Measurements from ENCODE around the gene SLC7A6.
A peak's percentile ranks its signal among the peaks of the same experiment; 100 is the strongest.

Gene SLC7A6

DNA sequence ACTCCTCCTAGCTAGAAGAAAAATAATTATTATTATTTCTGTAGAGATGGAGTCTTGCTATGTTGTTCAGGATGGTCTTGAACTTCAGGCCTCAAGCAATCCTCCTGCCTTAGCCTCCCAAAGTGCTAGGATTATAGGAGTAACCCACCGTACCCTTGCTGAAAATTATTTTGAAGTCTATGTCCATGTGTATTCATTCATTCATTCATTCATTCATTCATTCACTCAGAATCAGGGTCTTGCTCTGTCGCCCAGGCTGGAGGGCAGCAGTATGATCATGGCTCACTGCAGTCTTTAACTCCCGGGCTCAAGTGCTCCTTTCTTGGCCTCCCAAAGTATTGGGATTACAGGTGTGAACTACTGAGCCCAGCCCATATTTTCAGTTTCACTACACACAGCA lies 42.3 kb downstream of the SLC7A6 start:
- no peak for DNase-seq (ENCODE audit: low read depth)

DNA sequence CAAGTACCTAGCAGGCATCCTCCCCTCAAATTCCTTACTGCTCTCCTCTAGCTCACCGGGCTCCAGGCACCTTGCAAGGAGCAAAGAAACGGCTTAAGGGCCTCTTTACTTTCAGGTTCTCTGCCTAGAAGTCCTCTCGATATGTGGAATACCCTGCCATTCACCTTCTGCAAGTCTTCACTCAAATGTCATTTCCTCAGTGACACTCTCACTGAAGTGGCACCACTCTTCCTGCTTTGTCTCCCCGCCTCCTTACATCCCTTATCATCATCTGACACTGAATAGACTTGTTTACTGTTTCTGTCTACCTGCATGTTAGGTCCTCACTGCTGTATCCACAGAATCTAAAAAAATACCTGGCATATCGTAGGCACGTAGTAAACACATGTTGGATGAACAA lies 45.5 kb downstream of the SLC7A6 start:
- DNase-seq (ENCODE audit: low read depth) = no peak

DNA sequence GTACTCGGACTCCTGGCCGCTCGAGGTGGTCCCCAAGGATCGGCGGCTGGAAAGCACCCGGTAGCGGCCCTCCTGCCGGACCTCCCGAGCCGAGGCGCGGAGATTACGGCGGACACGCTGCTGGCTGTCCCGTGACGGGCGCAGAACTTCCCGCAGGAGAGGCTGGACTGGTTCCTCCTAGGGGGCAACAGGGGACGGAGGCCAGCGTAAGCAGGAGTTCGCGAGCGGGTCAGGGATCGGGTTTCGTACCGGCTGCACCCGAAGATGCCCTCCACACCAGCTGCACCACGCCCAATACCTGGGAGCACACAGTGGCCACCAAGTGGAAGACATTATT lies 46.1 kb downstream of the SLC7A6 start:
- no peak for DNase-seq (ENCODE audit: low read depth)

DNA sequence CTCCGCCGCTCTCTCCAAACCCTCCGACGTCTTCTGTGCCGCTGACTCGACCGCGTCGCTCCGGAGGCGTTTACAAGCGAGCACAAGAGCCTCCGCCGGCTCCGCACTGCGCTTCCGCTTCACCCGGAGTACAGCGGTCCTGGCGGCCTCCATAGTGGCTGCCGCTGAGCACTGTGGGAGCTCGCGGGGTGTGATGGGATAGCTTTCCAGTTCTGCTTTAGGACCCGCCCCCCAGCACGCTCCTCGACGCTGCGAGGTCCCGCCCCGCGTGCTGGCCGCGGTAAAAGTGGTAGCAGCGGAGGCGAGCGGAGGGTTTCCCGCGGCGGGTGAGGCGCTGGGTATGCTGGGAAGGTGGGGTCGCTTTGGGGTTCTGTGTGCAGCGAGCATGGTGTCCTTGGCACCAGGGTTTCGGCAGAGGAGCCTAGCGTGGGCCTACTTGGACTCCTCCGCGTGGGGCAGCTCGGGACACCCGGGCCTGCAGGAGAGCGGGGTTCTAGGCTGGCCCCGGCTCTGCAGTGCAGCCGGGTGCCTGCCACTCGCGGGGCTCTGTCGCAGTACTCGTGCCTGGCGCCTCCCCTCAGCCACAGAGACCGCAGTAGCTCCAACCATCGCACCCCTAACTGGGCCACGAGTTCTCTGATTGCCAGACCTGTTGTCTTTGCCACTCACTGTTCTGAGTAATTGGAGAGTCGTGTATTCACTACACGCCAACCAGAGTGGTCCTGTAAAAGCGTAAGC lies 46.6 kb downstream of the SLC7A6 start, which contains the start of the genes PRMT7 and SLC7A6OS:
TSS of gene PRMT7 (plus strand) at position 246 of the 738 bp plus-strand sequence. CDS start 4,961 bp downstream, outside the sequence.
TSS of gene SLC7A6OS (minus strand) at position 173 of the 738 bp plus-strand sequence. CDS start at position 153, 20 bp downstream.
- peak; percentile 82 for DNase-seq (ENCODE audit: low read depth)

DNA sequence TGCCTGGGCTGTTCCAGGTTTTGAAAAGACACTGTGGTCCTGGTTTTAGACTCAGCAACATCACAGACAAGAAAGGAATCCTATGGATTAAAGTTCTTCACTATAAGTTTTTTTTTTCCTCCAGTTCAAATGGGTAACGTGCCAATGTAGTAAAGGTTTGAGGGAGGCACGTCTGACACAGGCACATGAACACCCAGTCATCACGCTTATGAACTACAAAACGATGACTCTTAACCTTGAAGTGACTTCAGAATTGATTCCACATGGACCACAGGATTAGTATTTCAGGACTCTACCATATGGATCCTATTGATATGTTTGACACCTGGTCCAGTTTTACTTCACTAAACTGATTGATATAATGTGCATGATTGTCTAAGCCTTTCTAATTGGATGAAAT lies 48.8 kb downstream of the SLC7A6 start:
- no peak for DNase-seq (ENCODE audit: low read depth)

DNA sequence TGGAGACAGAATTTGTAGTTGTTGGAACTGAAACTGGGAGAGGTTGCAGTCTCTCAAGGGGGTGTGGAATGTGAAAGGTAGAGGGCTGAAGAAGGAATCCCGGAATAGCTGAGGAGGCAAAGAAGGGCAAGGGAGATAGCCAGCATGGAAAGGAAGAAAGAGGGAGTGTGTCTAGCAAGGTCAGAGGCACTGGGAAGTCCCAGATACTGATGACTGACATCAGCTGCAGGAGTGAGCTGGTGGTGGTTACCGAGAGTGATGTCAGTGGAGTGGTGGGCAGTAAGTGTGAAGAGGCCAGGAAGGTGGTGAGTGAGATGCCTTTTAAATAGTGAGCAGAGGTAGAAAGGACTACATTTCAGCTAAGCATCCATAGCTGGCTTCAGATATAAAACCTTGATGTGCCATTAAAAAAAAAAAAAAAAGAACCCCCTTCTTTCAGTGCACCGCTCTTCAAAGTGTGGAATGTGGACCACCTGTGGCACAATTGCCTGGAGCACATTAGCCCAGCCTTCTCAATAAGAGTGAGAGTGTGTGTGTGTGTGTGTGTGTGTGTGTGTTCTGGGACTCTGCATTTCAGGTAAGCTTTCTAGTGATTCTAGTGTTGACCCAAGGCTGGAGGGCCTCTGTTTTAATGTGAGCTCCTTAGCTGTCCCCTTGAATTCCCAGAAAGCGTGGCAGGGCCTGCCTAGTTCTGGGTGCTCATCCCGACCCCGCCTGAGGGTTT lies 55.0 kb downstream of the SLC7A6 start:
- no peak for DNase-seq (ENCODE audit: low read depth)

DNA sequence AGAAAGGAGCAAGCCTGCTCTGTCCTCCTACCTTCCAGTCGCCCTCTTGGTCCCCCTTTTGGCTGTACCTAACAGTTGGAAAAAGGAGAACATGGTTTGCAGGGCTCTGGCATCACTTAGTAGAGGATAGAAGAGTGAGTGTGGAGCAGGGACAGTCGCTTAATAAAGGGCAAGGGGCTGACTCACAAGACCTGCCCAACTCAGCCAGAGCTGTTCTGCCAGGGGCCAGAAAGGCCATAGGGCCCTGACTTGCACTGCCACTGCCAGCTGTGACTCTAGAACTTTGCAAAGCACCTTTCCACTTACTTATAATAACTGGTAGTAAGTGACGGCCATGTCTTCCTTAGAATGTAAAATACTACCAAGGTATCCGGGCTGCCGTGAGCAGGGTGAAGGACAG lies 60.0 kb downstream of the SLC7A6 start:
- DNase-seq (ENCODE audit: low read depth) = no peak

DNA sequence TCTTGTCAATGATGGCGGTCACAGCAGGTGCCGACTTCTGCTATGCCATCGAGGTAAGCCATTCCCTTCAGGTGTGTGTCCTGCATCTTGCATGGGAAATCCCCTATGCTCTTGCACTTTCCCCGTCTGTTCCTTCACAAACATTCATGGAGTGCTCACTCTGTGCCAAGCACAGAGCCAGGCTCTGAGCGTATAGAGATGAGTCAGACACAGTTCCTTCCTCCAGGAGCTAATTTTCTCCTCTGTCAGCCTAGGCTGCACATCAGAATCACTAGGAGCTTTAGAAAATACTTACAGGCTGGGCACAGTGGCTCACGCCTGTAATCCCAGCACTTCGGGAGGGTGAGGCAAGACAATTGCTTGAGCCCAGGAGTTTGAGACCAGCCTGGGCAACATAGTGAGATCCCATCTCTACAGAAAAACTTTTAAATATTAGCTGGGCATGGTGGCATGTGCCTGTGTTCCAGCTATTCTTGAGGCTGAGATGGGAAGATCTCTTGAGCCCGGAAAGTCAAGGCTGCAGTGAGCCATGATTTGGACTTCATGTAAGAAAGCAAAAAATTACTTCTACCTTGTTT lies 60.5 kb downstream of the SLC7A6 start:
- no peak for DNase-seq (ENCODE audit: low read depth)

DNA sequence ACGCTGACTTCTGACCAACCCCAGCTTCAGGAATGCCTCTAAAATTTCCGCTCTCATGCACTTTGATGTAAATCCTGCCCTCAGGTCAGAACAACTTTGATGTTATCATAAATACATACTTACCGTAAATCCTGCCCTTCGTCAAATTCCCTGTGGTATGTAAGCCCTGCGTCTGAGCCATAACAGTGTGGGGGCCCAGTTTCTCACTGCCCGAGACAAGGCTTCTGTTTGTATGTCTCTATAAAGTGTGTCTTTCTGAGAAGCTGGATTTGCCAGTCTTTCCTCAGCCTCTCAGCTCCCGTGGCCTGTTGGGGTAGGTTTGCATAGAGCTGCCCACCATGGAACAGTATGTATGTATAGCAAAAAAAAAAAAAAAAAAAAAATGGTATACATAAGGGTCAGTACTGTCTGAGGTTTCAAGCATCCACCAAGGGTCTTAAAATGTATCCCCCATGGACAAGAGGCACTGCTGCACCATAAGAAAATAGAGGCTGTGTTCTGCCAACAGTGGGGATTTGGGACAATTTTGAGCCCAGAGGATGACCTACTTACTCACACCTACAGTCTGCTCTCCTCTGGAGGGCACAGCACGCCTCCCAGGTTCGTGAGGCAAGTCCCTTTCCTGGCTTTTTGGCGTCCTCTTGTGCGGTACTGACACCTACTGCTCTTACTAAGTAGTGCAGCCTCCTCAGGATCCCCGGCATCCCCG lies 64.0 kb downstream of the SLC7A6 start:
- peak; percentile 59 for DNase-seq (ENCODE audit: low read depth)

DNA sequence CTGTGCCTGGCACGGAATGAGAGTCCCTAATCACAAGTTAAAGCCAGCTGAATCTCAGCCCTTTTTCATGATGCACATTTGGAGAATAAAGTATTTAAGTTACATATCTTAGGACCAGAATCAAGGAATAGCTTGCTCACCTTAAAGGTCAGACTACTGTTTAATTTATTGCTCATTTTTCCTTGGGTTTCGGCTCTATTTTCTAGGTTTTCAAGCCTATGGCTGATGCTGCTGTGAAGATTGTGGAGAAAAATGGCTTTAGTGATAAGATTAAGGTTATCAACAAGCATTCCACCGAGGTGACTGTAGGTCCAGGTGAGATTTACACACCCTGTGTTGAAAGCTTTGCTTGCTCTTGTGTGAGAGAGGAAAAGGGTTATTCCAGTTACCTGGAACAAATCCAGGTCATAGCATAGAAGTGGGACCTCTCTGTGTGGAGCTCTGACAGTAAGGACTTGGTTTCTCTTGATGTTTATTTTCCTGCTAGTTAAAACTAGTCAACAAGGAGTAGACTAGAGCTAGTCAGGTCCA lies 64.6 kb downstream of the SLC7A6 start:
- no peak for DNase-seq (ENCODE audit: low read depth)

DNA sequence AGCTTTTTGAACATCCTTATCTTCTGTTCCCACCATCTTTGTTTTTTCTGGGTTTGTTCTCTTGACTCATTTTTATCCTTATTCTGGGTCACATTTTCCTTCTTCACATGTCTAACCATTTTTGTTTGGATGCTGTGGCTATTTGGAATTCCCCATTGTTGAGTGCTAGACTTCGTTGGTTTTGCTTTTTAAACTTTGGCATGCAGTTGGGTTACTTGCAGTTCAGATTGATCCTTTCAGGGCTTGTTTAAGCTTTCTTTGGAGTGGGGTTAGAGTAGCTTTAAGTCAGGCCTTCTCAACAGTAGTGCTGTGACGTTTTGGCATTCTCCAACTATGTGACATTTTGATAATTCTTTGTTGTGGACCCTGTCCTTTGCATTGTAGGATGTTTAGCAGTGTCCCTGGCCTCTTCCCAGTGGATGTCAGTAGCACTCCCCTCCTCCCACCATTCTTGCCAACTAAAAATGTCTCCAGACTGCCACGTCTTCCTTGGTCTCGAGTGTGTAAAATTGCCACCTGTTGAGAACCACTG lies 67.6 kb downstream of the SLC7A6 start:
- DNase-seq (ENCODE audit: low read depth) = no peak

DNA sequence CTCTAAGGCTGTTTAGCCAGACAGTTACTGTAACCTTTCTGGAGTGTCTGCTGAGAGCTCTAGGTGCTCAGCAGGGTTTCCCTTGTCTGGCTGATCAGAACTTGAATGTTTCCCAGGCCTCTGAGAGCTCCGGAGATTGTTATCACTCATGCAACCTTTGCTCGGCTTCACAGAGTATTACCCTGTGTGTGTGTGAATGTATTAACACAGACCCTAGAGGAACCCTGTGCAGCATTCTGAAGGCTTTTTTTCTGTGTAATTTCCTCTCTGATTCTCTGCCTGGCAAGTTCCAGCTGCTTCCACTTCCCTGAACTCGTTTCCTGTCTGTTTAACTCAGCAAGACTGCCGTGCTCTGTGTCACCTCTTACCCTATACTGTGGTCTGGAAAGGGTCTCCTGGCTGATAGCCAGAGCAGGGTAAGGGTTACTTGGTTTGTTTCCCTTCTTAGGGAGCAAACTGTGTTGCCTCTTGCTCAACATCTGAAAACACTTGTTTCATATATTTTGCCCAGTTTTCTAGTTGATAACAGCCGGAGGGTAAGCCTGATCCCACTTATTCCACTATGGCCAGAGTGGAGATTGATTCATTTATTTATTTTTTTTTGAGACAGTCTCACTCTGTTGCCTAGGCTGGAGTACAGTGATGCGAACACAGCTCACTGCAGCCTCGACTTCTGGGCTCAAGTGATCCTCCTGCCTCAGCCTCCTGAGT lies 68.2 kb downstream of the SLC7A6 start:
- no peak for DNase-seq (ENCODE audit: low read depth)

DNA sequence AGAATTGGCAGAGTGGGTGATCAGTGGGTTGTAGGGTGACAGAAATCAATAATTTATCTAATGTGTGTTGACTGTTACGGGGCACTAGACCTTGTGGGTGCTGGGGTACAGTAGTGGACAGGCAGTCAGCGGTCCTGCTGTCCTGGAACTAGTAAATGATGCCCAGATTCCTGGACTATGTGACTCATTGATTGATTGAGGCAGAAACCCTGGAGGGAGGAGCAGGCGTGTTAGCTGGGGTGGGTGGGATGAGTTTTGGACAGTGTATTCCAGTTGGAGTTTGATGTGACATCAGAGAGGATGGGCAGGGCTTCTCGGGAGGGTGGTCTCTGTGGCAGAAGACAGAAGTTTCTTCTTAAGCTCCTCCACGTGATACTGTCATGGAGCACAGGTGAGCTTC lies 70.8 kb downstream of the SLC7A6 start:
- no peak for DNase-seq (ENCODE audit: low read depth)

DNA sequence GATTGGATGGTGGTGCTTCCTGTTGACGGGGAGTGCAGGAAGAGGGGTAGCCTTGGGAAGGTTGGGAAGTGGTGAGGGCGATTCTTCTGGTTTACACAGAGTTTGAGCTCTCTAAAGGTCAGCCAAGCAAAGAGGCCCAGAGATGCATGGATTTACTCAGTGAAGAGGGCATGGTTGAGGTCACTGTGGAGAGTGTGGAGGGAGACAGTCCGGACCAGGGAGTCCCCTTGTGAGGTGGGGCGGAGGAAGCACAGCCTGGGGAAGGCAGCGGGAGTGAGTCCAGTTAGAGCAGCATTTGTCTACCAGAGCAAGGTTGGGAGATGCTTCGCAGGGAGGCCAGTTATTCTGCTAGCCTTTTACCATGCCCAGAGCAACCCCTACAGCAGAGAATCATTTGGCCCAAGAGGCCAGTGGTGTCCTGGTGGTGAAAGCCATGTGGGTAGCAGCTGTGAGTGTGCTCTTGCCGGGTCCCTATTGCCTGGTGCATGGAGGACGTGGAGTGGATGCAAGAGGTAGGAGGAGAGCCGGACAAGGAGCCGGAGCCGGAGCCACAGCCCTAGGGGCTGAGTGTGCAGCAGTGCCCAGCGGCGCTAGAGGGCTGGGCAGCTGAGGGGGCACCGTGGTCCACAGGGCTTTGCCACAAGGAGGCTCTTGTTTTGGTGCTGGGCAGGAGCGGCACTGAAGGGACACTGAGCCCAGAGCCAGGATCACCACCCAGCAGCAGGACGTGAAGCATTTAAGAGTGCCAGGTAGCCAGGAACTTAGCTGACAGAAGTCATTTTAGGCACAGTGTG lies 74.2 kb downstream of the SLC7A6 start:
- DNase-seq (ENCODE audit: low read depth) = no peak

DNA sequence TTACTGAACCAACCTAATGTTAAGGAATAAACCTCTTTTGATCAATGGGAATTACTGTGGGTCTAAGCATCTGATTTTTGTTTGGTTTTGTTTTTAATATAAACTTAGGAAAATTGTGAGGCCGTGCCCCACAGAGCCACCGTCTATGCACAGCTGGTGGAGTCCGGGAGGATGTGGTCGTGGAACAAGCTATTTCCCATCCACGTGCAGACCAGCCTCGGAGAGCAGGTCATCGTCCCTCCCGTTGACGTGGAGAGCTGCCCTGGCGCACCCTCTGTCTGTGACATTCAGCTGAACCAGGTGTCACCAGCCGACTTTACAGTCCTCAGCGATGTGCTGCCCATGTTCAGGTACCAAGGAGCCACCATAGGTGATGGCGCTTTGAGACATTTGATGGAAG lies 74.9 kb downstream of the SLC7A6 start:
- no peak for DNase-seq (ENCODE audit: low read depth)

DNA sequence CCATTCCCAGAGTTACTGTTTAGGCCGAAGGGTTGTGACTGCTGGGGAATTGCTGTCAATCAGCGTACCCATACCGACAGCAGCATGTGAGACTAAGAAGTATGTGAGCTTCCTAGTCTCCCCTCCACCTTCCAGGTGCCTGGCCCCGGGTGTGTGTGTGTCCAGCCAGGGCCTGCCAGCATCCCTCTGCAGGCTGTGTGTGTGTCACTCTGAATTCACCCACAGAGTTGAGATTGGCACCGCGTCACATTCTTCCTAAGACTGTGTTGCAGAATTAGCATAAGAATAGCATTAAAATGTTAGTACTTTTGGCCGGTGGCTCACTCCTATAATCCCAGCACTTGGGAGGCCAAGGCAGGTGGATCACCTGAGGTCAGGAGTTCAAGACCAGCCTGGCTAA lies 78.3 kb downstream of the SLC7A6 start:
- no peak for DNase-seq (ENCODE audit: low read depth)

DNA sequence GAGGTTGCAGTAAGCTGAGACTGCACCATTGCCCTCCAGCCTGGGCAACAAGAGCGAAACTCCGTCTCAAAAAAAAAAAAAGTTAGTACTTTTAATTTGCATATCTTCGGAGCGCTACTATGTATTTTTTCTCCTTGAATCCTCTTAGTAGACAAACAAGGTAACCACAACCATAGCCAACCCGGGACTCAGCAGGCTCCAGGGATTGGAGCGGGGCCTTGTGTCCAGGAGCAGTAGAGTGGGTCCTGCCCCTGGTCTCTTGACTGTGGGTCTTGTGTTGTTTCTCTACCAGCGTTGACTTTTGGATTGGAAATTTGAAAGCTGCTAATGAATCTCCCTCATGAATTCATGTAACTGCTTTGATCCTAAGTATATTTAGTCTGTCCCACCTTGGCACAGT lies 78.8 kb downstream of the SLC7A6 start:
- DNase-seq (ENCODE audit: low read depth) = no peak

DNA sequence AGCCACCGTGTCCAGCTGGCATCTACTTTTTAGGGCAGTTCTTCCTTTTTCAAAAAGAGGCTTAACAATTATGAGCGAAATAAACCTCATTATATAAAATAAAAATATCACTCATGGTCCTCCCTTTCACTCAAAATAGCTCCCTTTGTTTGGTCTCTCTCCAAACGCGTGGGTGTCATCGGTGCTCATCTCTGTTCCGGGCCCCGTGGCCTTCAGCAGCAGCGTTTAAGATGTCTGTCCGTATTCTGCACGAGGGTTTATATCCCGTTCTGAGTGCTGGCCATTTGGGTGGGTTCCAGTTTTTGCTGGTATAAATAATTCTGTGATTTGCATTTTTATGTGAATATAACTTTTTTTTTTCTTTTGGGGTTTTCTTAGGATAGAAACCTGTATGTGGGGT lies 79.9 kb downstream of the SLC7A6 start:
- DNase-seq (ENCODE audit: low read depth) = no peak

DNA sequence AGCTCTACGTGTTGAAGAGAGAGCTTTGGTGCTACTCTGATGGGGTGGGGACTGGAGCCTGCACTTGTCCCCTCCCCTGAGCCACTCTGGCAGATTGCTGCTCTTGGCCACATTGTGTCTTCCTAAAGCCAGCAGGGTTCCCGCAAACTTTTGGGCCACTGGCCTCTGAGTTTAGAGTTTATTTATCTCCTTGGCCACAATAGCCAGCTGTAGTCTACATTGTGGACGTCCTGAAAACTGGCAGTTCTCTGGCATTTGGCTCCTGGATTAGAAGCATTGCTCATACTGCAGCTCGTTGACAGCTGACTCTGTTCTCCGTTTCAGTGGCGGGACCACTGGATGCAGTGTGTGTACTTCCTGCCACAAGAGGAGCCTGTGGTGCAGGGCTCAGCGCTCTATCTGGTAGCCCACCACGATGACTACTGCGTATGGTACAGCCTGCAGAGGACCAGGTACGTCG lies 81.1 kb downstream of the SLC7A6 start:
- DNase-seq (ENCODE audit: low read depth) = no peak

DNA sequence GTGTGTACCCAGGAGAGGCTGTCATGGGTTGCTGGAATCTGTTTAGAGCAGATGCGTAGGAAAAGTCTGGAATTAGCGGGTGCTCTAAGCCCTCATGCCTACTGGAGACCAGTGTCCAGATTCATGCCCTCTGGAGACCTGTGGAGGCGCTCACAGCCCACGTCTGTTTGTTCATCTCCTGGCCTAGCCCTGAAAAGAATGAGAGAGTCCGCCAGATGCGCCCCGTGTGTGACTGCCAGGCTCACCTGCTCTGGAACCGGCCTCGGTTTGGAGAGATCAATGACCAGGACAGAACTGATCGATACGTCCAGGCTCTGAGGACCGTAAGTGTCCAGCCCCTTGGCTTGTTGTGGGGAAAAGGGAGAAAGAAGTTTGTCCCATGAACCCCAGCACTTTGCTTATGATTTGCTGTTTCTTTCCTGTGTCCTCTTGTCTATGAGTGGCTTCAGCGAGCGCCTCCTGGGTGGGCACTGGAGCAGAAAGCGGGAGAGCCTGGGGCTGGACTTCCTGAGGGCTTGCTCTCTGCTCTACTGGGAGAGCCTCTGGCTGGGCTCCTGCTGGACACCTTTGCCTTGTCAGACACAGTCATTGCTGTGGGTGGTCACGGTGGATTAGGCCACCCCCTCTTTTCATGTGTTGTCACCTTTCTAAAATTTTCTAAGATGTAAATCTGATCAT lies 81.8 kb downstream of the SLC7A6 start:
- DNase-seq (ENCODE audit: low read depth) = no peak
